Esophagus mucosa (tissue), 1 donor: ENCODE data around the gene CCDC86. TPM values are rescaled to one million over a fixed set of nuclear protein-coding genes. Genes with fewer than 3 reads are reported as not detected.

ENCODE experiments used
- ATAC-seq: fragments of 200-7000 bp; cut with Tn5 transposase; one replicate; pipeline ENCODE4 v1.9.1; 2020
- total RNA-seq: library from RNA; stranded (reverse); gene quantifications from one replicate; pipeline ENCODE4 v1.2.4, GENCODE V29; 2023
- donor health status: DM: yes; HTN: yes; CAD: no.

CCDC86 gene
- total RNA-seq, 1 donor from 2014 or later: 19.9 TPM

DNA sequence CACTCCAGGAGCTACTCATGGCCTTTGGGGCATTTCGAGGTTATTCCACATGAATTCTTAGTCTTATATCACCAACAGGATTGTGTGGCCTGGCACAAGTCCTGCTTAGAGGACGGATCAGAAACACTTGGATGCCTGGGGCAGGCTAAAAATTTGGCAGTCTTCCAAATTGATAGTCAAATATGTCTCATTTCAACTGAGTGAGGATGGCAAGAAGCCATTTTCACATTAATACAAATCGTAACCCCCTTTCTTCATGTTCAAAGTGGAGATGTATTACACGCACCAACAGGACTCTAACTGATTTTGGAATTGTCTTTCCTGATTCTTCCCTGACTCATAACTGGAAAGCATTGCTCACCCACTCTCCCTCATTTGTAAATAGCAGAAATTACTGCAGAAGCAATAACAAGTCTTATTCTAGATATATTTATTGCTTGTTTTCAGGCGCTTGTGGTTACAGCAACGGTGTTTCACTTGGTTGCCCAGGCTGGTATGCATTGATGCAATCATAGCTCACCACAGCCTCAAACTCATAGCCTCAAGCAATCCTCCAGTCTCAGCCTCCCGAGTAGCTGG lies 10.3 kb upstream of the CCDC86 start:
- ATAC-seq: no peak

DNA sequence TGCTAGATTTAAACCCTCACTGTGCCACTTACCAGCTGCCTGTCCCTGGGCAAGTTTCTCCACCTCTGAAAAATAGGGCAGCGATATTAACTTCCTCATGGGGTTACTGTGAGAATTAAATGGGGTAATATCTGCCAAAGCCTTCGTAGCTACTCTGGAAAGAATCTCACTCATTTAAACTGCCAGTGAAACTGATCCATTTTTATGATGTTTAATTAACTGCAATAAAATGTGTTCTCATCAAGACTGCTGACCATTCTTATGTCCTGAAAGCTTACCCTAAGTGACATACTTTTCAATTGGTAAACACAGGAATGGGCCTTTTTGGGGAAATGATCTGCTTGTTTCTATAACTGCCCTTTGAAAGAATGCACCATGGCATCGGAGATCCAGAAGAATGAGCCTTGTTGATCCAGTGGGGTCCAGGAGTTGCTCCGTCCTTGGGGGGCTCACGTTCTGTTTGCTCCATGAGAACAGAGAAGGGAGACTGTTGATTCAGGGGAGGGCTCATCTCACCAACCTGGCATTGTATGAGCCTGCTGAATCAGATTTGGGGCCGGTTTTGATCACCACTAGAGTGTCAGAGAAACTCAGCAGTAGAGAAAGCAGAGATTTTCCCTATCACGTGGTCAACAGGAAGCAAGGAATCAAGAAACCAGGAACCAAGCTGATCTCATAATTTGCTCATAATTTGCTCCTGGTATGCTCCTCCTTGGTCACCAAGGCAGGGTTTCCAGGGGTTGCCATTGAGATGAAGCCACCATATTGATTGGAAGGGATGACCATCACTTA lies 7.0 kb upstream of the CCDC86 start:
- ATAC-seq: no peak

DNA sequence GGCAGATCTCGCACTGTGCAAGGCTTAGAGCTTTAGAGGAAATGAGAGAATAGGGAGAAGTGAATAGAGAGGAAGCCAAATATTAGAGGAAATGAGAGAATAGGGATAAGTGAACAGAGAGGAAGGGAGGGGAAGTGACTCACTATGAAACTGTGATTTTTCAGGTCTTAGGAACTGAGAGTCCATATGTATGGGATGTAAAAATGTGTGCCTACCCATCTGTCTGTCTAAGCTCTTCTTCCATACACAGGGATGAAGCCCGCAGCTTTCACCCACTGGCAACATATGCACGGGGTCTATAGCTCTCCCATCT lies 6.4 kb upstream of the CCDC86 start:
- no peak for ATAC-seq

DNA sequence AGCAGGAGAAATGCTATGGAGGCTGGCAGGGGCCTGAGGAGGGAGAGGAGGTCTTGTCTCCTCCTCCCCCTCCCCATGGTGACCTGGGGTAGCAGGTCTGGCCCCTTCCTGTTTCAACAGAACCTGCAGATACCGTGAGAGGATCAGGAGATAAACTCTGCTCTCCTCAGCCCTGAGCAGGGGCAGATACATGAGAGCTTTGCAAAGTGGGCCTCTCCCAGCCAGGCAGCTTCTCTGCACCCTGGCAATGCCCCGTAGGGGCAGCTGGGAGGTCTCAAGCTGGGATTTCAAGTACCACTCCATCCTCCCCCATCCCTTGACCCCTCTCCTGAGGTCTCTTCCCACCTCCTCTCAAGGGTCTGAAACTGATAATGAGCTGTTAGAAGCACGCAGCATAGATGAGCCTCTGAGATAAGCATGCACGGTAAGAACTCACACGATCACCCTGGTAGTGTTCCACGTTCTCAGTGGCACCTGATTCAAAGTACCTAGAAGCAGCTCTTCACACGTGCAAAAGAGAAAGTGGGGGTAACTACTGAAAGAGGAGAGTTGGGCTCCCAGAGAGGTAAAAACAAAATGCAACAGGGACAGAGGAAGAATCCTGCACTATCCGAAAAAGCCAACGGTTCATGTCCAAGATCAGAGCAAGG lies 4.9 kb upstream of the CCDC86 start:
- ATAC-seq: no peak

DNA sequence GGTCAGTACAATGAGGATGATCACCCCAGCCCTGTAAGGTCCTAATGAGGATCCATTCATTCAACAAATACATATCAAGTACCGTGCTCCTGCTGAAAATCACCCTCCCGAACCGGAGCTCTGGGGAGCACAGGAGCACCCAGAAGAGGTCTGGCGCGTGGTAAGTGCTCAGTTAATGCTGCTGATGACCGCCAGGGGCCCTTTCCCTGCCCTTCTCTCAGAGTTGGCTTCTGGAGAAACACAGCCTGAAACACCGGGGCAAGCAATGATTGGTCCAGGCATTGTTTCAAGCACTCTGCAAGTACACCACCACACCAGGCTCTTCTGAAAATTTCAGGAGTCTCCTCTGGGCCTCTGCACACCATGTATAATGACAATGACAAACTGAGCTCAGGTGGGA lies 3.8 kb upstream of the CCDC86 start:
- no peak for ATAC-seq

DNA sequence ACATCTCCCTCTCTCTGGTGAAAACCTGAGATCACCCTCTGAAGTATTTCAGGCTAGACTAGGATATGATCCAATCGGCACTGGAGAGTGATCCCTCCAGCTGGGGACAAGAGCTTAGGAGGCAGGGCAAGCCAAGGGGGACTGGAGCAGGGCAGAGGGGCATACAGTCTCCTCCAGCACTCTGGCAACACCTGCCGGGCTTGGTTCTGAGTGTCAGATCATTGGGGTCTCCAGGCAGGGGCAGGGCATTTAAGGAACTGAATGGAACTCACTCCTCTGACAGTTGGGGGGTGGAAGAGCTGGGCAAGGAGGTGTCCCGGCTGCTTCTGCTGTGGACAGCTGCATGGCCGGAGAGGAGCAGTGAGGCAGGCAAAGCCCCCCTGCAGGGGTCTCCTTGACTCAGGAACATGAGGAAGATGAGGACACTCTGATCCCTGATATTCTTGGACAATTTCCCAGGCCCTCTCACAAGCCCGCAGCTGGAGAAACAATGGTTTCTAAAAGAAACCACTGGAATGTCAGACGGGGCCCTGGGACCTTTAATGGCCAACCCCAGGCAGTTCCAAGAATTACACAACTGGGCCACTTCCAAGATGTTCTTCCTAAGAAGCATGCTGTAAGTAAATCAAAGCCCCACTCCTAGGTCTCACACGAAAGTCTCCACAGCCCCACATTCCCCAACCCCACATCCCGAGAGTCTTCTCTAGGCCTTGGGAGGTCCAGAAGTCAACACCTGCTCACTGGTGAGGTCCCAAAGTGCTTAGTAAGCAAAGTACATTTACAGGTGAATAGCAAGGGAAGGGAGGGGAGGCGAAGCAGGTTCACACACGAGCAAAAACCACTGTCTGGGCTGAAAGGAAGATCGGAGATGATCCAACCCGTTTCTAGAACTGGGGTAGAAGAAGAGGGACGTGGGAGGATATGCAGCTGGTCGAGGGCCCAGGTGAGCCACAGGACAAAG lies 1.2 kb upstream of the CCDC86 start:
- ATAC-seq: no peak

DNA sequence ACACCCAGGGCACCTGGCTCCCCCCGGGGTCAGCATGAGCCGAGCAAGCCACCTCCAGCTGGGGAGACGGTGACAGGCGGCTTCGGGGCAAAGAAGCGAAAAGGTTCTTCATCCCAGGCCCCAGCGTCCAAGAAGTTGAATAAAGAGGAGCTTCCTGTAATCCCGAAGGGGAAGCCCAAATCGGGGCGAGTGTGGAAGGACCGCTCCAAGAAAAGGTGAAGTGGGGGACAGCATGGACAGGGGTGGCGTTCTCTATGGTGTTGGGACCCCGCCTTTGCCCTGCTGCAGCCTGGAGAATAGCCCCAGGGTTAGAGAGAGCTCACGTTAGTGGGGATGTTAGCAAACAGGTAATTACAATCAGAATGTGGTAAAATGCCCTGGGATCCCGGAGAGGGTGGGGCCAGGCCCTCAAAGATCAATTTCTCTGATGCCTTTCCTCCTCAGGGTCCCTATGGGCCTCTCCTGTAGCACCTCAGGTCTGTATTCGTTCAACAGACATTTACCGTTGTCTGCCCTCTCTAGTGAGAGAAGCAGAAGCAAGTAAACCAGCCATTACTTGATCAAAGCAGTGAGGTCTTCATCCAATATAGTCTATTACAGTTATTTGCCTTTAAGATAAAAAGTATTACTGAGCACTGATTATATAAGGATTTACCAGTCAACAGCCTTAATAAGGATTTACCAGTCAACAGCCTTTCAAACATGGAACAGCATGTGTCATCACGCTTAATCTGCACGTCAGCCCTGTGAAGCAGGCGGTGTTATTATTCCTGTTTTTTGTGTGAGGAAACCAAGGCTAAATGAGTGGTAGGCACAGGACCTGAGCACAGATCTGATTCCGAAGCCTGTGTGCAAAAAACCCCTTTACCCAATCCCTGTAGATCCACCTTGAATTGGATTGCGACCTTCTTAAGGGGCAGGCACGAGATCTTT lies 1.0 kb downstream of the CCDC86 start:
- peak; percentile 51 for ATAC-seq

DNA sequence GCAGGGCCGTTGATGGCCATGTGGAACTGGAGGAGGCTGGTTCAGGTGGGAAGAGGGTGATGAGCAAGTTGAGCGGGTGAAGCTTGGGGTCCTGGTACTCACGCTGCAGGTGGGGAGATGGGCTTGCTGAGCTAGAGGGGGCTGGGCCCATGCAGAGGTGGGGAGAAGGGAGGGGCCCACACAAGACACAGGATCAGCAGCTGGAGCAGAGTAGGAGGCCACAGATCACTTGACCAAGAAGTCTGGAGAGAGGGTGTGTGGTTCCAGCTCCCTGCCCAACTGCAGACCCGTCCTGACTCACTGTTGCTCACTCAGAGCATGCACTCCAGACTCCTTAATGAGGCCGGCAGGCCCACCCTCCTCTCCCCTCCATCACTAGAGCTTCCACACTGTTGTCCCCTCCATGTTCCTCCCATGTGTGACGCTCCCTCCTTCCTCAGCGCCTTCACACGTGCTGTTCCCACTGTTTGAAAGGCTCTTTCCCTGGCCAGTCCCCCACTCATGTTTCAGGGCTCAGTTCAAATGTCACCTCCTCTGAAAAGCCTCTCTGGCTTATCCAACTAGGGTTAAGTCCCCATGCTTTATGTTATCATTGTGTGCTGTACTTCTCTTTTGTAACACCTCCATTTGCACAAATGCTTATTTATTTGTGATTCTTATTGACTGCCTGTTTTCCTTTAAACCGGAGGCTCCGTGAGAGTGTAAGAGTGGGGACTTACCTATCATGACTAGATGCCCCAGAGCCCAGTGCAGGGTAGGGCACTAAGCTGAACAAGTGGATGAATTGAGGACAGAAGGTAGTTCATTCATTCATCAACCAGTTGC lies 2.3 kb downstream of the CCDC86 start:
- ATAC-seq: peak; percentile 8

DNA sequence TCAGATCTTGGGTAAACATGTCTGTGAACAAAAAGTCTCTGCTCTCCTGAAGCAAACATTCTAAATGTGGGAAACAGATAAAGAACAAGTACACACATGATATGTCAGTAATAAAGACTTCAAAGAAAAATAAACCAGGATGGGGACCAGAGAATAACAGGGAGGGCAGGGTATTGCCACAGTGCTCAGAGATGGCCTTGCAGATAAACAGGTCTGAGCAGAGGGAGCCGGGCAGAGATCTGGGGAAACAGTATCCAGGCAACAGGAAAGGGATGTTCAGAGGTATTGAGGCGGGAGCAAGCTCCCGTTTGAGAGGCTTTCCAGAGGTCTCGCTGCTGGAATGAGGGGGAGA lies 2.9 kb downstream of the CCDC86 start:
- no peak for ATAC-seq

DNA sequence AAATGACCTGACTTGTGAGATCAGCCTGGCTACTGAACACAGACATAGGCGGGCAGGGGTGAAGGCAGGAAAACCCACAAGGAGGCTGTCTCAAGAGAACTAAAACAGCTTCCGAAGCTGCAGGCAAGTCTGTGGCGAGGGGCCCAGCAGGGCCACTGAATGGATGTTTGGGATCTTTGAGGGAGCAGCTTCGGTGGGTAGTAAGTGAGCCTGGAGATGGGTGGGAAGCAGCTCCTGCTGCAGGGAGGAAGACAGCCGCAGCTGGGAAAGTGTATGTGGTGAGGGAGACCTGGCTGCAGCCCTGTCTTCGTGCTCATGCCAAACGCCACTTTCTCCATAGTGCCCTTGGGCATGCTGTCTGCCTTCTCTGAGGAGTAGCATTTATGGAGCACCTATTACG lies 3.4 kb downstream of the CCDC86 start:
- ATAC-seq: no peak

DNA sequence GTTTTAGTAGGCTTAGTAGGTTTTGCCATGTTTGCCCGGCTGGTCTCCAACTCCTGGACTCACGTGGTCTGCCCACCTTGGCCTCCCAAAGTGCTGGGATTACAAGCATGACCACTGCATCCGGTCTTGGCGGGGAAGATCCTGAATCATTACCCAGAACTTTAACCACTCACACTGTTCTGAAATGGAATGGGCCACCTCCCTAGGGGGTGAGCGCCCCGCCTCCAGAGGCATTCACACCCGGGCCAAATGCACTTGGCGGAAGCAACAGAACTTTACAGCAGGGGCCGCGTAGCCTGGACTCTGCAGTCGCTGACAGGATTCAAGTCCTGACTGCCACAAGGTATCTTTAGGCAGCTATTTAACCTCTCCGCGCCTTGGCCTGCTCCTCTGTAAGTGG lies 5.4 kb downstream of the CCDC86 start:
- no peak for ATAC-seq

DNA sequence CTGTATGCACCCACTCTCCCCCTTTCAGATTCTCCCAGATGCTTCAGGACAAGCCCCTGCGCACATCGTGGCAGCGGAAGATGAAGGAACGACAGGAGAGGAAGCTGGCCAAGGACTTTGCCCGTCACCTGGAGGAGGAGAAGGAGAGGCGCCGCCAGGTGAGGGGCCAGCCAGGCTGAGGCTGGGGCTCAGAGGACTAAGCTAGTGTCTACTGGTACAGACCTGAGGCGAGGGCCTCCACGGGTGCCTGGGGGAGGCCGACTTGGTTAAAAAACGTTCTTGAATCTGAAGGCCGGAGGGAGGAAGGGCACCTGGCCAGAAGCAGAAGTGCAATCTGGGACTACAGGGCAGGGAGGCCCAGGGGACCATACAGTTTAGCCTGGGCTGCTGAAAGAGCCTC lies 6.0 kb downstream of the CCDC86 start:
- no peak for ATAC-seq

DNA sequence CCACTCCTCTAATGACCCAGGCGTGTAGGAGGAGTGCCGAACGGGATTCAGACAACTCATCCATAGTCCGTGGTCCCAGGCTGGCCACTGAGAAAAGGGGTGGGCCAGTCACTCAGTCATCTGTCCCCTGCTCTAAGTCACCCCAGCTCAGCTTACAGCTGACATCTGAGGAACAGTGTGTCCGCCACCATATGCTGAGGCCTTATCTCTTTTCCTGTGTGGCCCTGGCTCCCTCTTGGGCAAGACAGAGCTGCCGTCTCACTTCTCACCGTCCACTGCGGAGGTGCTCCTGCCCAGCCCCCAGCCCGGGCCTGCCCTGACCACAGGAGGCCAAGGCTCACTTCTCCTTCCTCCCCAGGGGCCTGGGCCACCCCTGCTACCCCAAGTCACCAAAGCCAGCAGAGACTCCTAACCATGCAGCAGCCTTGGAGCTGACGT lies 6.8 kb downstream of the CCDC86 start:
- no peak for ATAC-seq

DNA sequence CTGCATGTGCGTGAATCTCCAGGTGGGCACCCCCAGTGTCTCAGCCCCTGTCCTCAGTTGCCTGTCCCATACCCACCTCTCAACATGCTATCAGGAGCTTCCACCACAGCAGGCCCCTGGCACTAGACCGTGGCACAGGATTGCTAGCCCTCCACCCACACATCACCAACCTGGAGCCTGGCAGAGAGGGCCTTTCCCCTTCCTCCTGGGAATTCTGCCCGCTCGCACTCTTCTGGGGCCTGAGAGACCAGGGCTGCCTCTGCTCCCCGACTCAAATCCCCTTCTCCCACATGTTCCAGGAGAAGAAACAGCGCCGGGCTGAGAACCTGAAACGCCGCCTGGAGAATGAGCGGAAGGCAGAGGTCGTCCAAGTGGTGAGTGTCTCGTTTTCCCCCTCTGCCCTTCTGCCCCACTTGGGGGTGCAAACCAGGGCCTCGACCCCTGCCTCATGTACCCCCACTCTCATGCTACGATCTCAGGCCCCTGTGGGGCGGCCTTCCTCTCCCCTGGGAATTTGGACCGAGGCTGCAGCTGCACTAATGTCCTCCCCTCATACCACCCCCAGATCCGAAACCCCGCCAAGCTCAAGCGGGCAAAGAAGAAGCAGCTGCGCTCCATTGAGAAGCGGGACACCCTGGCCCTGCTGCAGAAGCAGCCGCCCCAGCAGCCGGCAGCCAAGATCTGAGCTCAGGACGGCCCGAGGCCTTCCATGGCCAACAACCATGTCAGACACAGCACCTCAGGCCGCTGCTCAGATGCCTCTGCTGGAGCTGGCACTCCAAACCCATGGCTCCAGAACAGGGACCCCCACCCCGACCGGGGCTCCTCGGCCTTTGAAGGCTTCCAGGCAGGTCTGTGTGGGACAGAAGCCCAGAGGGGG lies 8.0 kb downstream of the CCDC86 start:
- ATAC-seq: no peak

DNA sequence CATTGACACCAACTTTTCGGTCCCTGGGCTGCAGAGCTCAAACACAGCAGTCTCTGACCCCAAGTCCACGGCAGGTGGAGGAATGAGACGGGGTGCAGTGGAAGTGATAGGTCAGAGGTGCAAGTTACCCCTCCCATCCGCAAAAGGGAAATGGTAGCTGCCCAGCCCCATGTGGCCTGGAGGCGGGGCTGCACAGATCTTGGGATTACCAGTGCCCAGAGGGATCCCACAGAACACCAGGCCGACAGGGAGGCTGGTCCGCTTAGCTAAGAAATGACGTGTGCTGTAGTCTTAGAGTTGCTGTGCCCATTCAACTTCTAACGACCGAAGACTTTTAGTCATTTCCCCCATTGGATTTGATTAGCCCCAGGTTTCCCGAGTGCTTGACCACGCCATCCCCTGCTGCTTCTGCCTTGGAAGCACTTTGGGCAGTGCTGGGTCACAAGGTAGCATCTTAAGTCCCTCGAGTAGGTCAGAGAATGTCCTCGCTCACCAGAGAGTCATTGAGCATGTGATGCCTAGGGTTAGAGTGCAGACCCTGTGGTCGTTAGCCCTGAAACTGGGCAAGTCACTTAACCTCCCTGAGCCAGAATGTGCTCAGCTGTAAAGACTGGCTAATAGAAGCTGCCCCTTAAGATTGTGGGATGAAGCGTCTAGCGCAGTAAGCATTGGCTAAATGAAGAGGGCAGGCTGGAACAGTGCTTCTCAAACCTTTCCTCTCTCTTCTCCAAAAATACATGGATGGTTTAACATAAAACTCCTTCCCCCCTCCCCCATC lies 9.6 kb downstream of the CCDC86 start:
- ATAC-seq: no peak

DNA sequence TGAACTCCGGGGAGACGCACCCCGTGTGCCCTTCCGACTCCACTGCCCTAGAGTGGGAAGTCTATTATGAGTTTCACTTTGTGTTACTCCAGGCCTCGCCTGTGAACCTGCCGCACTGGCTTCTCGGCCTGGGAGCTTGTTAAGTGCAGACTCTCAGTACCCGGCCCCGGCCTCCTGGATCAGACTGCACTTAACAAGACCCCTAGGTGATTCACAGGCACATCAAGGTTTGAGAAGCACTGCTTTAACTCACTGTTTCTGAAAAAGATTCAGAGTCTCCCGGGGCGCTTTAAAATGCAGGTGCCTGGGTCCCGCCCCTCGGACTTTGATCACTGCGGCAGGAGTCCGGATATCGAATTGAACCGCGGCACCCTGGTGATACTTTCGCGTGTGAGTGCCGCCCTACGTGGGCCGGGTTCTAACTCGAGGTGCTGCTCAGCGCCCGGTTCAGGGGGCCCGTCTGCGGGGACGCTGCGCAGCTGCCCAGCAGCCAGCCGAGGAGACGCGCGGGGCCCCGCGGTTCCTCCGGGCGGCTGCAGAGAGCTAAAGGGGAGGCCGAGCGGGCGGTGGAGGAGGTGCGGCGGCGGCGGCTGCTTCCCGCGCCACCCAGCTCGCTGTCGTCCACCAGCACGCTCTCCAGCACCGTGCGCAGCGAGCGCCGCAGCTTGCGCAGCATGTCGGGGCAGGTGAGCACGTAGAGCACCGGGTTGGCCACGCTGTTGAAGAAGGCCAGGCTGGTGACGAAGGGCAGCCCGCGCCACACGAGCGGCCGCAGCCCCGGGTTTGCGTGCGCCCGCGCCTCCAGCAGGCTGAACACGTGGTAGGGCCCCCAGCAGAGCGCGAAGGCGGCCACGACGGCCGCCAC lies 10.4 kb downstream of the CCDC86 start:
- no peak for ATAC-seq

DNA sequence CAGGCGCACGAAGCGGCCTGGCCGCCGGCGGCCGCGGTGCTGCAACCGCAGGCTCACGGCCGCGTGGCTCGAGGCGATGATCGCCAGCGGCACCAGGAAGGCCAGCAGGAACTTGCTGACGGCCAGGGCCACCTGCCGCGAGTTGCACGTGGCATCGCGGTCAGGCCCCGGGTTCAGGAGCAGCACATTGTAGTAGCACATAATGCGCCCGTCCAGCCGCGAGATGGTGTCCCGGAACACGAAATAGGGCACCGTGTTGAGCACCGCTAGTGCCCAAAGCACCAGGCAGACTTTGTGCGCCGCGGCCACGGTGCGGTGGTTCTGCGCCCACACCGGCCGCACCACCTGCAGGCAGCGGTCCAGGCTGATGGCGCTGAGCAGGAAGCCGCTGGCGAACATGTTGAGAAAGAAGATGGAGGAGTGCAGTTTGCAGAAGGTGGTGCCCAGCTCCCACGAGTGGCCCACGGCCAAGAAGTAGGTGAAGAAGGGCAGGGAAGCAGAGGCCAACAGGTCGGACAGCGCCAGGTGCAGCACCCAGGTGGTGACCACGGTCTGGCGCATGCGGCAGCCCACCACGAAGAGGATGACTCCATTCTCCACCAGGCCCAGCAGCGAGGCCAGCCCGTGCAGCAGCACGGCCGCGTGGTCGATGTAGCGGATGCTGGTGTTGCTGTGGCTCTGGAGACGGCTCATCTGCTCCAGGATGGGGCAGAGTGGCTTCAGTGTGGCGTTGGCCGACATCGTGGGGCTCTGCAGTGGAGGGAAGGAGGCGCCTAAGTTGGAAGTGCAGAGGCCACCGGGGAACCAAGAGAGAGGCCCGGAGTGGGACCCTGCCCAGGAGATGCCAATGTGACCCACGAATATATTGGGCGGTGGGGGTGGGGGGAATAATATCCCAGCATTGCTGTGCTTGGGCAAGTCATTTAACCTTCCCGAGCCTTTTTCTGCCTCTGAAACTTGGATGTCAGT lies 11.4 kb downstream of the CCDC86 start:
- no peak for ATAC-seq
